Fibroblast of mammary gland (primary cell): ENCODE data around the gene SLC9A5.

ENCODE experiments used
- DNase-seq: peaks from one replicate; pipeline ENCODE4 v3.0.0-alpha.2; 2010; ENCODE audit warnings: low read depth
- H3K4me3 ChIP-seq: 2 replicates; pipeline ENCODE4 v1.5.1; 2011; ENCODE audit warnings: low read depth, mild to moderate bottlenecking, low read length, moderate library complexity; ENCODE audit not compliant: control insufficient read depth
- TF ChIP-seq, protein P1 (sequence below): conservative IDR thresholded peaks from 2 replicates; pipeline ENCODE4 v1.5.1; 2011; ENCODE audit warnings: low read depth, low read length, inconsistent platforms; ENCODE audit not compliant: control insufficient read depth, insufficient read depth

Gene SLC9A5

DNA sequence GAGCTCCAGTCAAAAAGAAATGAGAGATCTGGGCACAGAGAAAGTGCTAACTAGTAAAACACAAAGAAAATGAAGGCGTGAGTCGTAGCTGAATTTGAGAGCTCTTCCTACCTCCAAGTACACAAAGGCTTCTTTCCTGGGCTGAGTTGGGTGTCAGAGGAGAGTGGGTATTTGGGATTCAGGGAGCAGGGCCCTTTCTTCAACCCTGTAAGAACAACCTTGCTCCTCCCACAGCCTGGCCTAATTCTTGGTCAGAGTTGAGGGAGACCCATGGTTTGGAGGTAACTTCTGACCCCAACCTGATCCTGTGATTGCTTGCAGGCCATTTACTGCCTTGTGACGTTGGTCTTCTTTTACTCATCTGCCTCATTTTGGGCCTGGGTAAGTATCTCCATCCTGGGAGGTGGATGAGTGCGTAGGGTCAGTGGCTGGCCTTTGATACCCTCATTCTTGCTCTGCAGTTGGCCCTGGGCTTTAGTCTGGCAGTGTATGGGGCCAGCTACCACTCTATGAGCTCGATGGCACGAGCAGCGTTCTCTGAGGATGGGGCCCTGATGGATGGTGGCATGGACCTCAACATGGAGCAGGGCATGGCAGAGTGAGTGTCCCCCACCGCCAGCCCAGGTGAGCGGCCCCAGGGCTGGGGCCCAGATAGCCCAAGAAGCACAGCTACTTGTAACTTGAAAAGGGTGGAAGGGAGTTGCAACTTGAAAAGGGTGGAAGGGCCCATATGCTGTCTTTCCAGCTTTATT is 20.6 kb upstream of the SLC9A5 start:
- DNase-seq = no peak
- TF ChIP-seq, protein P1, sequence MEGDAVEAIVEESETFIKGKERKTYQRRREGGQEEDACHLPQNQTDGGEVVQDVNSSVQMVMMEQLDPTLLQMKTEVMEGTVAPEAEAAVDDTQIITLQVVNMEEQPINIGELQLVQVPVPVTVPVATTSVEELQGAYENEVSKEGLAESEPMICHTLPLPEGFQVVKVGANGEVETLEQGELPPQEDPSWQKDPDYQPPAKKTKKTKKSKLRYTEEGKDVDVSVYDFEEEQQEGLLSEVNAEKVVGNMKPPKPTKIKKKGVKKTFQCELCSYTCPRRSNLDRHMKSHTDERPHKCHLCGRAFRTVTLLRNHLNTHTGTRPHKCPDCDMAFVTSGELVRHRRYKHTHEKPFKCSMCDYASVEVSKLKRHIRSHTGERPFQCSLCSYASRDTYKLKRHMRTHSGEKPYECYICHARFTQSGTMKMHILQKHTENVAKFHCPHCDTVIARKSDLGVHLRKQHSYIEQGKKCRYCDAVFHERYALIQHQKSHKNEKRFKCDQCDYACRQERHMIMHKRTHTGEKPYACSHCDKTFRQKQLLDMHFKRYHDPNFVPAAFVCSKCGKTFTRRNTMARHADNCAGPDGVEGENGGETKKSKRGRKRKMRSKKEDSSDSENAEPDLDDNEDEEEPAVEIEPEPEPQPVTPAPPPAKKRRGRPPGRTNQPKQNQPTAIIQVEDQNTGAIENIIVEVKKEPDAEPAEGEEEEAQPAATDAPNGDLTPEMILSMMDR = no peak
- H3K4me3 ChIP-seq = peak overlapping the region; percentile 97

DNA sequence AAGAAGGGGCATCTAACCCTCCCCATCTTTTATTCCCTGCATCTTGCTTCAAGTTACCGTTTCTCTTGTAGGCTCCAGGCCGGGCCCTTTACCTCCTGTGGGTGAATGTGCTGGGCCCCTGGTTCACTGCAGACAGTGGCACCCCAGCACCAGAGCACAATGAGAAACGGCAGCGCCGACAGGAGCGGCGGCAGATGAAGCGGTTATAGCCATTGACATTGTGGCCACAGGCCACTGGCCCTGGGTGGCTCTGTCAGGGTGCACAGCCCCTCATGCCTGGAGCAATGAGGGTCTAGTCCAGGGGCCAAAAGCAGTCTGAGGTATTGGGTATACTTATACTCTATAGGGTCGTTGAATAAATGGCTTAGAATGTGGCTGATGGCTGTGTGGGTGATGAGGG is 19.9 kb upstream of the SLC9A5 start:
- H3K4me3 ChIP-seq = no peak overlapping the region
- TF ChIP-seq, protein P1 = no peak
- DNase-seq = no peak

DNA sequence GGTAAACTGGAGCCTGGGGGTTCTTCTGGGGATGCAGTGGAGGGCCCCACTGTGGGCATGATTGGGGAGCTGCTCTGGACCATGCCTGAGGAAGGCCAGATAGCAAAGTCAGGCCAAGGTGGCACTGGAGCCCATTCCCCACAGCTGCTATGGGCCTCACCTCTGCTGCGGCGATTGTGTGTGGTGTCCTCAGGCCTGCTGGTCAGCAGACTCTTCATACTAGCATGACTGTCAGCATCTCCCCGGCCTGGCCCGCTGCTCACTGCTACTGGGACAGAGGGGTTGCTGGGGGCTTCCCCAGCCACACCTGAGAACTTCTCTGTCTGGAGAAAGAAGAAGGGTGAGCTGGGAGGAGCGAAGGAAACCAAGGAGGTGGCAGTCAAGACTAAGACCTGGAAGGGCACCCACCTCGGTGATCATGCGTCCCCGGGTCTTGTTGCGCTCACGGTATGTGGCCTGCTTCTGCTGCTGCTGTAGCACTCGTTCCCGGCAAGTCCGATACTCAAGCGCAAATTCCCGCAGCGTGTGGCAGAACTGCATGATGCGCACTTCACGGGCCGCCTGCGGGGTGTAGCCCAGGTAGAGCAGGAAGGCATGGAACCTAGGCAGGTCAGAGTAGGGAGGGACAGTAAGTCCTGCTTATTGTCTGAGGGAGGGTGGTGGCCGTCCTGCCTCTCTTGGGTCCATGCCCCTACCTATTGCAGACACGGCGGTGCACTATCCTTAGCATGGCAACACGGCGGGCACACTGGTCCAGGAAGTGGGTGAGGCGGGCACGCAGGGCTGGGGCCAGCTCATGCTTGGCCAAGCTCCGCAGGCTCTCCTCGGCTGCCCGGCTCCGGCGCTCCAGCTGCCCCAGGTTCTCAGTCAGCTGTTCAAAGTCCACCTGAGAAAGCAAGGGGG is 18.6 kb upstream of the SLC9A5 start:
- TF ChIP-seq, protein P1 = no peak
- no peak overlapping the region for H3K4me3 ChIP-seq
- DNase-seq = no peak

DNA sequence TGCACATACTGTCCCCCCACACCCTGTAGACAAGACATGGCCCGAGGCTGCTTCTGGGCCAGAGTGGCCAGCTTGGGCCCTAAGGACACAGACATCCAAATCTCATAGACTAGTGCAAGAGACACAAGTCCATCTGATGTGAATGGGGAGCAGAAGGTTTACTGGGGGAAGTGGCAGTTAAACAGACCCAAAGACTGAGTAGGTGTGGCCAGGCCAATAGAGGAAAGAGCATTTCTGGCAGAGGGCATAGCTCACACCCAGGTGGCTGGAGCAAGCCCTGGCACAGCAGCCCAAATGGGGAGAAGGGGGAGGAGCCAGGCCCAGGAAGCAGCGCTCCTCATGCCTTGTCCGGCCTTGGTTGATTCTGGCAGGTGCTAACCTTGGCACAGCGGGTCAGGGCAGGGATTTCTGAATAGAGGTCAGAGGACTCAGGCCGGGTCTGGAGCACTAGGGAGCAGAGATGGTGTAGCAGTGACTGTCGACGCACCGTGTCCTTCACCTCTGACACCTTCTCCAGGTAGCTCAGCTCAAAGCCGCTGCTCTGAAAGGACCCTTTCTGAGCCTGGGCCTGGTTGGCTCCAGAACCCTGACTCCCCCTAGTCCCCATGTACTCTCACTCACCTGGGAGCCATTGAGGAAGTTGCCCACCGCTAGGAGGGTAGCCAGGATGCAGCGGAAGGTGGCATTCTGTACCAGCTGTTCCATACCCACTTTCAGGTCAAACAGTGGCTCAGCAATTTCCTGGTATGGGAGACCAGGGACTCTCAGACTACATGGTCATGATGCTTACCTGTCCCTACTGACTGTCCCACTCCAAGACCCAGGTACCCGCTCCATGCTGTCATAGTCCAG is 17.7 kb upstream of the SLC9A5 start:
- DNase-seq = no peak
- TF ChIP-seq, protein P1 = no peak
- no peak overlapping the region for H3K4me3 ChIP-seq

DNA sequence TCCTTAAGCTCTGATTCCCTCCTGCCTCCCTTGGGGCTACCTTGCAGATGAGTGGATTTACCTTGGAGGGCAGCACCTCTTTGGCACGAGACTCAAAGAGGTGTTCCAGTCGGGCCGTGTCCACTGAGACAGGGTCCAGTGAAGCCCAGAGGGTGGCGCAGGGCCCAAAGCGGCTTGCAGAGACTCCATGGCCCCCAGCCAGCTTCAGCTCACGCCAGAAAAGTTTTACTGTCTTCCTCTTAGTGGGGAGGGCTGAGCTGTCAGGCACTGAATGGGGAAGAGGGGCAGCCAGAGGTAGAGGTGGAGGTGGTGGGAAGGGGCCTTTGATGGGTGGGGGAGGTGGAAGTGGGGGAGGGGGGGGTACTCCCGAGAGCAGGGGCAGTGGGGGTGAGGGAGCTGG is 15.2 kb upstream of the SLC9A5 start:
- H3K4me3 ChIP-seq = no peak overlapping the region
- no peak for DNase-seq
- TF ChIP-seq, protein P1 = no peak

DNA sequence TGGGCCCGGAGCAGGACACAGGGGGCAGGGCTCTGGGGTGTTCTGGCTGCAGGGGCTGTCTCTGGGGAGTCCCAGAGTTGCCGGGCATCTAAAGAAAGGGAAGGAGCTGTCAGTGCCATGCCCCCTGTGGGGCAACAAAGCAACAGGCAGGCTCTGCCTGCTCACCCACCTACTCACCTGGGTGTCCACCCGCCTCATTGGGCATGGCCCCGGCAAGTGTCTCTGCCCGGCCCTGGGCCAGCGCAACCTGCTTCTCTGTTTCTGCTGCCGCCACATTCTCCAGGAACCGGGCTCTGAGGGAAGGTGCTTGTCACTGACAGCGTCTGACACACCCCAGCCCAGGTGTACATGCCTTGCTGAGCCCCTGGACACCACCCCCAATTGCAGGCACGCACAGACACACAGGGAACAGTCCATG is 14.6 kb upstream of the SLC9A5 start:
- TF ChIP-seq, protein P1 = no peak
- H3K4me3 ChIP-seq = no peak overlapping the region
- DNase-seq = no peak
